Neural progenitor cell (in vitro differentiated cells): ENCODE results near the gene MEIS2. TPM values are rescaled to one million over a fixed set of nuclear protein-coding genes. Genes with fewer than 3 reads are reported as not detected.

Experiments
- DNase-seq: peaks from one replicate; pipeline ENCODE4 v3.0.0-alpha.2; 2016; ENCODE audit warnings: low spot score
- H2AFZ ChIP-seq: fragments of 200-600 bp; sonication (generic); replicated peaks from 2 replicates; pipeline ENCODE4 v1.6.1; 2016; ENCODE audit warnings: antibody characterized with exemption
- H3F3A ChIP-seq: fragments of 200-600 bp; sonication (generic); 2 replicates; pipeline ENCODE4 v1.6.1; 2016; ENCODE audit warnings: antibody characterized with exemption, low read depth
- H3K27ac ChIP-seq: fragments of 200-600 bp; sonication (generic); 2 replicates; pipeline ENCODE4 v1.5.1; 2016; ENCODE audit warnings: mild to moderate bottlenecking
- H3K27me3 ChIP-seq: fragments of 200-600 bp; sonication (generic); 2 replicates; pipeline ENCODE4 v1.6.1; 2016; ENCODE audit warnings: mild to moderate bottlenecking, moderate library complexity
- H3K36me3 ChIP-seq: fragments of 200-600 bp; sonication (generic); 2 replicates; pipeline ENCODE4 v1.5.1; 2016
- H3K4me1 ChIP-seq: fragments of 200-600 bp; sonication (generic); 2 replicates; pipeline ENCODE4 v1.6.1; 2016; ENCODE audit warnings: mixed run types
- H3K4me2 ChIP-seq: fragments of 200-600 bp; sonication (generic); 2 replicates; pipeline ENCODE4 v1.6.1; 2016
- H3K4me3 ChIP-seq: fragments of 200-600 bp; sonication (generic); 2 replicates; pipeline ENCODE4 v1.5.1; 2016
- H3K79me2 ChIP-seq: fragments of 200-600 bp; sonication (generic); 2 replicates; pipeline ENCODE4 v1.6.1; 2016; ENCODE audit warnings: low read depth
- H3K9ac ChIP-seq: fragments of 200-600 bp; sonication (generic); 2 replicates; pipeline ENCODE4 v1.6.1; 2016
- H3K9me3 ChIP-seq: fragments of 200-600 bp; sonication (generic); 2 replicates; pipeline ENCODE4 v1.5.1; 2016; ENCODE audit warnings: low read depth
- H4K20me1 ChIP-seq: fragments of 200-600 bp; sonication (generic); 2 replicates; pipeline ENCODE4 v1.6.1; 2016; ENCODE audit warnings: low read depth
- H3K27ac Mint-ChIP-seq: 3 replicates; pipeline ENCODE4 v1.8.0; 2021; ENCODE audit warnings: mixed read lengths
- H3K27me3 Mint-ChIP-seq: 2 replicates; pipeline ENCODE4 v1.8.0; 2022; ENCODE audit warnings: low read depth, mild to moderate bottlenecking, inconsistent platforms, moderate library complexity, mixed read lengths; ENCODE audit not compliant: insufficient read depth
- H3K36me3 Mint-ChIP-seq: 3 replicates; pipeline ENCODE4 v1.8.0; 2021; ENCODE audit warnings: mixed read lengths
- H3K4me1 Mint-ChIP-seq: 3 replicates; pipeline ENCODE4 v1.8.0; 2021; ENCODE audit warnings: mixed read lengths
- H3K4me3 Mint-ChIP-seq: 3 replicates; pipeline ENCODE4 v1.8.0; 2021; ENCODE audit warnings: mild to moderate bottlenecking, moderate library complexity, mixed read lengths
- H3K9me3 Mint-ChIP-seq: 3 replicates; pipeline ENCODE4 v1.8.0; 2020; ENCODE audit warnings: mixed read lengths
- CTCF ChIP-seq: fragments of 200-600 bp; sonication (generic); IDR thresholded peaks from 2 replicates; pipeline ENCODE4 v1.5.1; 2017; ENCODE audit warnings: antibody characterized with exemption, mild to moderate bottlenecking
- EZH2 ChIP-seq: fragments of 200-600 bp; sonication (generic); IDR thresholded peaks from 2 replicates; pipeline ENCODE4 v1.6.1; 2017; ENCODE audit warnings: antibody characterized with exemption, mild to moderate bottlenecking, moderate library complexity
- EZH2phosphoT487 ChIP-seq: fragments of 200-600 bp; sonication (generic); IDR thresholded peaks from 2 replicates; pipeline ENCODE4 v1.6.1; 2017; ENCODE audit warnings: antibody characterized with exemption
- total RNA-seq: library from RNA; depleted of rRNA; stranded (reverse); fragments of >200 nt; gene quantifications from 2 replicates; pipeline ENCODE4 v1.2.3, GENCODE V29; 2015; ENCODE audit warnings: low replicate concordance

The MEIS2 gene
- total RNA-seq, 1 donor from 2014 or later, result 18.3 TPM

GRCh38 chr15:36958606-36959005 lies 141.7 kb downstream of the MEIS2 start:
- Mint-ChIP-seq H3K27ac (no peak overlapping the region), H3K36me3 (no peaks in the 10 kb centered on the region), H3K9me3 (no peaks in the 10 kb centered on the region), H3K27me3 (no peaks in the 10 kb centered on the region), H3K4me1 (no peaks in the 10 kb centered on the region), H3K4me3 (no peak overlapping the region)
- no peak overlapping the region for H3K27ac ChIP-seq
- no peaks in the 10 kb centered on the region for H3K9me3 ChIP-seq
- H4K20me1 ChIP-seq, result no peaks in the 10 kb centered on the region
- no peak overlapping the region for H2AFZ ChIP-seq
- H3K27me3 ChIP-seq, result no peaks in the 10 kb centered on the region
- H3K4me1 ChIP-seq, result no peaks in the 10 kb centered on the region
- no peak overlapping the region for H3K4me3 ChIP-seq
- no peak overlapping the region for H3K4me2 ChIP-seq
- no peak for DNase-seq
- no peaks in the 10 kb centered on the region for H3K36me3 ChIP-seq
- H3K79me2 ChIP-seq, result no peaks in the 10 kb centered on the region
- H3K9ac ChIP-seq, result no peak overlapping the region
- no peak for TF ChIP-seq CTCF
- no peak for TF ChIP-seq EZH2phosphoT487
- no peak for TF ChIP-seq EZH2
- H3F3A ChIP-seq, result no peaks in the 10 kb centered on the region

DNA sequence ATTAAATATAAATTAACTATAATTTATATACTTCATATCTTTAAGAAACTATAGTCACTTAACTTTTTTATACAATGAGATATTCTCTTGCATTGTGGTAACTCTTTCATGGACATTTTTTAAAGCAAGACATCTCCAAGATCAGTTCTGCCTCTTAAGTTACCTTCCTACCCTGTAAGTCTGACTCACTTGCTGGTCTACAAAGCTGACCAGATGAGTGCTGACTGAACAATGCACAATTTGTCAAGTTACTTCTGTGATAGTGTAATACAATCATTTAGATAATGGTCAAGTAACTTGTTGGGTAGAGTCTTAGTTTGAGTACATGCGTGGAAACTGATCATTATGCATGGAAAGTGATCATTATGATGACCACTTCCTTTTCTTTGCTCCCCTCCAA lies 145.9 kb downstream of the MEIS2 start:
- Histone ChIP-seq H3K4me3 (no peak overlapping the region), H3K4me1 (peaks cover 18% of the 10 kb centered on the region), H2AFZ (no peak overlapping the region), H3K4me2 (no peak overlapping the region), H3K36me3 (no peaks in the 10 kb centered on the region), H3K9ac (no peak overlapping the region), H3F3A (peaks cover 5% of the 10 kb centered on the region), H3K27me3 (no peaks in the 10 kb centered on the region), H3K27ac (no peak overlapping the region), H4K20me1 (no peaks in the 10 kb centered on the region), H3K79me2 (no peaks in the 10 kb centered on the region), H3K9me3 (no peaks in the 10 kb centered on the region)
- DNase-seq, result no peak
- no peaks in the 10 kb centered on the region for H3K9me3 Mint-ChIP-seq
- TF ChIP-seq CTCF, result no peak
- no peak for TF ChIP-seq EZH2phosphoT487
- TF ChIP-seq EZH2, result no peak
- H3K36me3 Mint-ChIP-seq, result no peaks in the 10 kb centered on the region
- H3K4me1 Mint-ChIP-seq, result no peaks in the 10 kb centered on the region
- H3K27ac Mint-ChIP-seq, result no peak overlapping the region
- peaks cover 6% of the 10 kb centered on the region for H3K27me3 Mint-ChIP-seq
- no peak overlapping the region for H3K4me3 Mint-ChIP-seq

DNA sequence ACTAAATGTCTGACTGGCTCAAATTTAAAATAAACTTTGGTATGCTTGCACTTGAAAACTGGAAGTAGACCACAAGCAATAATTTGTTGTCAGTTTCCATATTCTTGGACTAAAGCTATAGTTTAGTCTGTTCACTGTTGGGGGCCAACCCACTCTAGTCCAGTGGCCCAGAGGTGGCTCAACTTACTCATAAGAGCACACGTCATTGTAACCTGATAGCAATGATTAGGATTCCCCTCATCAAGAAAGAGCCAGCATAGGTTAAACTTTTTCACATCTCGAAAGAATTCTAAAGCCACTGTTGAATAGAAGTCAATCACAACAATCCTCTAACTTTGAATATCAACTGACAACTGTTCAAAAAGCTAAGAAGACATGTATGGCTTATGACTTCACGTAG lies 147.0 kb downstream of the MEIS2 start:
- peaks cover 9% of the 10 kb centered on the region for H3K4me1 Mint-ChIP-seq
- Histone ChIP-seq H3K4me3 (no peak overlapping the region), H3K27ac (no peak overlapping the region), H4K20me1 (no peaks in the 10 kb centered on the region), H3K9me3 (no peaks in the 10 kb centered on the region), H3F3A (peaks cover 5% of the 10 kb centered on the region), H3K79me2 (no peaks in the 10 kb centered on the region), H3K36me3 (no peaks in the 10 kb centered on the region), H2AFZ (no peak overlapping the region), H3K4me2 (no peak overlapping the region), H3K9ac (no peak overlapping the region), H3K27me3 (no peaks in the 10 kb centered on the region), H3K4me1 (peaks cover 29% of the 10 kb centered on the region)
- H3K27ac Mint-ChIP-seq, result no peak overlapping the region
- H3K4me3 Mint-ChIP-seq, result no peak overlapping the region
- no peaks in the 10 kb centered on the region for H3K9me3 Mint-ChIP-seq
- peaks cover 6% of the 10 kb centered on the region for H3K27me3 Mint-ChIP-seq
- H3K36me3 Mint-ChIP-seq, result no peaks in the 10 kb centered on the region
- DNase-seq, result no peak
- TF ChIP-seq EZH2phosphoT487 (no peak), CTCF (no peak), EZH2 (no peak)
